B cell (primary cell): ENCODE results near the gene GEMIN7. TPM values are rescaled to one million over a fixed set of nuclear protein-coding genes. Genes with fewer than 3 reads are reported as not detected.

Experiments
- ATAC-seq: fragments of 200-7000 bp; cut with Tn5 transposase; one replicate; pipeline ENCODE4 v1.10.0; 2021; ENCODE audit warnings: low read depth, mild to moderate bottlenecking, moderate number of reproducible peaks, moderate library complexity
- CTCF ChIA-PET: fragments of 350-600 bp; sonication (Branson Sonifier 250); formaldehyde crosslinking; loops from one replicate; lab custom pipeline; 2021; ENCODE audit warnings: antibody characterized with exemption, inconsistent platforms; lab: Charles Lee
- POLR2A ChIA-PET: fragments of 350-600 bp; sonication (Branson Sonifier 250); formaldehyde crosslinking; loops from one replicate; lab custom pipeline; 2021; ENCODE audit warnings: antibody characterized with exemption; lab: Charles Lee
- DNase-seq: peaks from one replicate; pipeline ENCODE4 v3.0.0; 2013
- H2AFZ ChIP-seq: 2 replicates; pipeline ENCODE4 v1.6.1; 2012; ENCODE audit warnings: mild to moderate bottlenecking, low read depth, low read length; ENCODE audit not compliant: insufficient read depth, poor library complexity, severe bottlenecking
- H3K27ac ChIP-seq, 2 donors: 1 replicate in 1 of 2; 2 replicates in 1 of 2; pipeline ENCODE4 v1.5.1; 2012 to 2013; ENCODE audit warnings: low read length in 2 of 2, mild to moderate bottlenecking in 2 of 2, moderate library complexity in 1 of 2
- H3K27me3 ChIP-seq, 4 experiments: fragments of 200-600 bp in 1 of 4; sonication (generic) in 1 of 4; replicated peaks in 1 of 4; 1 replicate in 2 of 4; 2 replicates in 2 of 4; pipeline versions ENCODE4 v1.6.1 to v1.7.0; 2013 to 2016; ENCODE audit warnings: low read length in 3 of 4, mild to moderate bottlenecking in 2 of 4, mixed read lengths in 1 of 4, moderate library complexity in 1 of 4; ENCODE audit not compliant: insufficient read depth in 4 of 4, control insufficient read depth in 3 of 4; ENCODE audit errors: control extremely low read depth in 1 of 4
- H3K36me3 ChIP-seq, 2 experiments: replicated peaks in 1 of 2; 1 replicate in 1 of 2; 2 replicates in 1 of 2; pipeline versions ENCODE4 v1.6.1 to v1.7.1; 2013; ENCODE audit warnings: low read length in 1 of 2; ENCODE audit not compliant: insufficient read depth in 2 of 2, control insufficient read depth in 1 of 2; ENCODE audit errors: control extremely low read depth in 1 of 2, extremely low read depth in 1 of 2
- H3K4me1 ChIP-seq, 2 donors: fragments of 200-600 bp in 1 of 2; sonication (generic) in 1 of 2; 1 replicate in 1 of 2; 2 replicates in 1 of 2; pipeline versions ENCODE4 v1.5.1 to v1.6.1; 2013 to 2017; ENCODE audit warnings: low read length in 2 of 2; ENCODE audit not compliant: control insufficient read depth in 2 of 2, insufficient read depth in 2 of 2
- H3K4me2 ChIP-seq: replicated peaks from 2 replicates; pipeline ENCODE3; 2012; ENCODE audit warnings: mild to moderate bottlenecking, low read depth, low read length; ENCODE audit not compliant: poor library complexity, severe bottlenecking
- H3K4me3 ChIP-seq, 5 experiments: fragments of 200-600 bp in 1 of 5; sonication (generic) in 1 of 5; 1 replicate in 3 of 5; 2 replicates in 2 of 5; pipeline versions ENCODE4 v1.5.1 to v1.7.0; 2011 to 2016; ENCODE audit warnings: low read length in 4 of 5, mild to moderate bottlenecking in 4 of 5, low read depth in 2 of 5, control low read depth in 1 of 5, moderate library complexity in 1 of 5; ENCODE audit not compliant: insufficient read depth in 1 of 5; ENCODE audit errors: control extremely low read depth in 1 of 5, extremely low read depth in 1 of 5
- H3K79me2 ChIP-seq: fragments of 200-600 bp; sonication (generic); one replicate; pipeline ENCODE4 v1.6.0; 2016; ENCODE audit warnings: low read length; ENCODE audit not compliant: control insufficient read depth, insufficient read depth
- H3K9ac ChIP-seq: fragments of 200-600 bp; sonication (generic); 2 replicates; pipeline ENCODE4 v1.6.1; 2017; ENCODE audit warnings: mild to moderate bottlenecking, low read length, moderate library complexity
- H3K9me3 ChIP-seq, 3 donors: one replicate each; pipeline versions ENCODE4 v1.6.1 to v1.7.1; 2013; ENCODE audit warnings: low read length in 2 of 3; ENCODE audit not compliant: control insufficient read depth in 2 of 3, insufficient read depth in 1 of 3; ENCODE audit errors: control extremely low read depth in 1 of 3
- H4K20me1 ChIP-seq: 2 replicates; pipeline ENCODE4 v1.6.0; 2012; ENCODE audit warnings: mild to moderate bottlenecking, low read length; ENCODE audit not compliant: insufficient read depth, control insufficient read depth, poor library complexity, severe bottlenecking
- H3K27ac Mint-ChIP-seq: one replicate; pipeline ENCODE4 v1.8.0; 2021; ENCODE audit warnings: mixed read lengths
- H3K27me3 Mint-ChIP-seq: one replicate; pipeline ENCODE4 v1.8.0; 2021; ENCODE audit warnings: mixed read lengths
- H3K4me1 Mint-ChIP-seq: one replicate; pipeline ENCODE4 v1.8.0; 2021; ENCODE audit warnings: mixed read lengths
- H3K4me3 Mint-ChIP-seq: one replicate; pipeline ENCODE4 v1.8.0; 2021; ENCODE audit warnings: mixed read lengths
- H3K9me3 Mint-ChIP-seq: one replicate; pipeline ENCODE4 v1.8.0; 2022; ENCODE audit warnings: mixed read lengths; ENCODE audit not compliant: insufficient read depth
- EZH2 ChIP-seq: IDR thresholded peaks from 2 replicates; pipeline ENCODE4 v1.6.1; 2012; ENCODE audit warnings: borderline replicate concordance, low read depth, mild to moderate bottlenecking, moderate library complexity, low read length; ENCODE audit not compliant: insufficient read depth, poor library complexity, severe bottlenecking
- WGBS: methylation state at CpG from one replicate; pipeline ENCODE4 v1.1.5; 2013; ENCODE audit warnings: missing lambda C conversion rate; ENCODE audit not compliant: insufficient coverage; 5-methylcytosine and 5-hydroxymethylcytosine counted together
- intact Hi-C: fragments of 100-400 bp; cut with micrococcal nuclease; formaldehyde crosslinking; loops from one replicate; pipeline ENCODE4 v1.10.0; 2022
- polyA plus RNA-seq: library from polyadenylated mRNA; depleted of rRNA; stranded (reverse); fragments of >200 nt; gene quantifications from 2 replicates; pipeline ENCODE4 v1.2.3, GENCODE V29; 2012
- total RNA-seq, 2 donors: library from RNA; stranded (reverse); fragments of 120-200 nt in 1 of 2; gene quantifications; 1 replicate in 1 of 2; 2 replicates in 1 of 2; pipeline versions ENCODE4 v1.2.3 to v1.2.4, GENCODE V29; 2013 to 2022
- TF ChIP-seq, protein P1 (sequence below): fragments of 200-600 bp; IDR thresholded peaks from one replicate; pipeline ENCODE4 v1.8.0; 2022; ENCODE audit warnings: antibody characterized with exemption, mild to moderate bottlenecking

The GEMIN7 gene
- total and polyA plus RNA-seq, 2 donors (not counting 1 experiment from before 2014, with no cell fraction given): 43.0 to 89.4 TPM

DNA sequence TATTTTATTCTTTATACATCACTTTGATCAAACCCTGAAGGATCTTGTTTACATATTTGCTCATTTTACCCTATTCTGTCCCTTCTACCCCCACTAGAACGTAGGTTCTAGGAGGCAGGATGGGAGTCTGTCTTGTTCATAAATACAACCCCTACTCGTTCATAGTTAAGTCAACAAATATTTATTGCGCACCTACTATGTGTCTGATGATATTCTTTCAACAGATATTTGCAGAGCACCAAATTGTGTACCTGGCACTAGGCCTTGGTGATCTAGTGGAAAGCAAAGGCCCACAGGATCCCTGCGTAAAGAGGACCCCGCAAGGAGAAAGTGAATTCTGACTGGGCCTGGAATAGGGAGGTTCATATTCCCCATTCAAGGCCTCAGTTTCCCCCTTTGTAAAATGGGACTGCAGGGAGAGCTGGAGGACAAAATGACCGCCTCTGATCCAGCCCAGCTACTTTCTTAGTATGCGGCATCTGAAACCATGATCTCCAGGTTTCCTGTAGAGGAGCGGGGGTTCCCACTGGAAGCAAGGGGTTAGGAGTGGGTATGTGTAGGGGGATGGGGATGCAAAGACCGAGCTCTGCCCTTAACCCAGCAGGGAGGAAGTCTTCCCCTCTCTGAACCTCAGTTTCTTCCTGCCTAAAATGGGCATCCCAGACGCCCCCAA is 534 bp upstream of the GEMIN7 start:
- Histone ChIP-seq H3K27me3 (no peaks in the 10 kb centered on the region), H4K20me1 (peaks cover 37% of the 10 kb centered on the region), H3K9ac (peak overlapping the region; percentile 92), H3K4me2 (peak overlapping the region; percentile 92), H3K4me3 (peak overlapping the region in 4 of 5 experiments; percentile 71 to 98 (median 84)), H3K4me1 (peaks cover 42 to 57% of the 10 kb centered on the region in 2 donors), H3K27ac (peak overlapping the region; percentile 62 to 92), H3K79me2 (peaks cover 88% of the 10 kb centered on the region), H2AFZ (peak overlapping the region; percentile 95), H3K9me3 (no peaks in the 10 kb centered on the region), H3K36me3 (peaks cover 0 to 28% of the 10 kb centered on the region in 2 experiments)
- Mint-ChIP-seq H3K27me3 (no peaks in the 10 kb centered on the region), H3K27ac (peak overlapping the region; percentile 94), H3K4me1 (peaks cover 54% of the 10 kb centered on the region), H3K4me3 (peak overlapping the region; percentile 98), H3K9me3 (no peaks in the 10 kb centered on the region)
- CTCF ChIA-PET: interaction anchor here (0.9 to 2.4 kb wide), 5 partner anchors 11 to 19 kb away, joined by 3 to 8 read pairs (median 7); partner anchors contain the start of gene PPP1R37
- 70% methylated on average over 4 of the region's 10 CpGs for WGBS
- intact Hi-C loops: loop anchor here (1.0 to 5.0 kb wide), 4 partner anchors 13 to 326 kb away; partner anchors contain the start of gene CLASRP
- no peak for DNase-seq
- no peak for TF ChIP-seq EZH2
- TF ChIP-seq, protein P1, sequence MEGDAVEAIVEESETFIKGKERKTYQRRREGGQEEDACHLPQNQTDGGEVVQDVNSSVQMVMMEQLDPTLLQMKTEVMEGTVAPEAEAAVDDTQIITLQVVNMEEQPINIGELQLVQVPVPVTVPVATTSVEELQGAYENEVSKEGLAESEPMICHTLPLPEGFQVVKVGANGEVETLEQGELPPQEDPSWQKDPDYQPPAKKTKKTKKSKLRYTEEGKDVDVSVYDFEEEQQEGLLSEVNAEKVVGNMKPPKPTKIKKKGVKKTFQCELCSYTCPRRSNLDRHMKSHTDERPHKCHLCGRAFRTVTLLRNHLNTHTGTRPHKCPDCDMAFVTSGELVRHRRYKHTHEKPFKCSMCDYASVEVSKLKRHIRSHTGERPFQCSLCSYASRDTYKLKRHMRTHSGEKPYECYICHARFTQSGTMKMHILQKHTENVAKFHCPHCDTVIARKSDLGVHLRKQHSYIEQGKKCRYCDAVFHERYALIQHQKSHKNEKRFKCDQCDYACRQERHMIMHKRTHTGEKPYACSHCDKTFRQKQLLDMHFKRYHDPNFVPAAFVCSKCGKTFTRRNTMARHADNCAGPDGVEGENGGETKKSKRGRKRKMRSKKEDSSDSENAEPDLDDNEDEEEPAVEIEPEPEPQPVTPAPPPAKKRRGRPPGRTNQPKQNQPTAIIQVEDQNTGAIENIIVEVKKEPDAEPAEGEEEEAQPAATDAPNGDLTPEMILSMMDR: no peak
- ATAC-seq: no peak
- POLR2A ChIA-PET: interaction anchor here (0.7 to 4.1 kb wide), 4 partner anchors 14 to 114 kb away, joined by 3 to 28 read pairs (median 10); partner anchors contain the start of genes BLOC1S3, PPP1R37 and TRAPPC6A
